NCI-H1092 treated with DMSO at 0.1 percent for 48 hours (cell line): Measurements from ENCODE around the gene PARD3B.

Experiments
- DNase-seq: peaks from one replicate; lab custom pipeline; 2025; lab: John Stamatoyannopoulos, UW

PARD3B gene

DNA sequence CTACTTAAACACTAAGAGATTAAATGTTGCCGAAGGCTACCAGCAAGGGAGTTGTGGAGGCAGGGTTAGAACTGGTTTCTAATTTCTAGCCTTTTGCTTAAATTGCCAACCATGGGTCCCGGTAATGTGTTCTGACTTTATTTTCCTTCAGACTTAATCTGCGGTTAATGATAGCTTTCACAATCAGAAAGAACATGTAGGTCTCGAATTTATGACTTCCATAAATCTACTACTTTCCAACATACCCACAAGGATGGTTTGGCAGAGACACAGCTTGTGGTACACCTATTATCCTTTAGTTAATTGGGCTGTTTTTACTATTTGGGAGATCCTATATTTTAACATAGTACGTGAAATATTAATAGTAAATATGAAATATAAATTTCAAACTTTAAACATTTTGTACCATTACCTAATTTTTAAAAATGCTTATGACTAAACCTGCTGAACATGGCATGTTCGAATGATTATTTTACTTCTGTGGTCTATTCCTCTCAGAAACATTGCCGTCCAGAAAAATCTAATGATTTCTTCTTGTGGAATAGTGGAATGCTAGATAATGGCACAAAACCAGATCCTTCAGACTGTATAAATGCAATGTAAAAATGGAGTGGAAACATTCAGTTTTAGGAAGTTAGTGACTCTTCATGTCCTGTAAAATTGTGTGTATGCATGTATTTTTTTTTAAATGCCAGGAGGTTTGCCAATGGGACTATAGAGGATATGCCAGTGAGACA lies 41.3 kb downstream of the PARD3B start:
- no peak for DNase-seq

DNA sequence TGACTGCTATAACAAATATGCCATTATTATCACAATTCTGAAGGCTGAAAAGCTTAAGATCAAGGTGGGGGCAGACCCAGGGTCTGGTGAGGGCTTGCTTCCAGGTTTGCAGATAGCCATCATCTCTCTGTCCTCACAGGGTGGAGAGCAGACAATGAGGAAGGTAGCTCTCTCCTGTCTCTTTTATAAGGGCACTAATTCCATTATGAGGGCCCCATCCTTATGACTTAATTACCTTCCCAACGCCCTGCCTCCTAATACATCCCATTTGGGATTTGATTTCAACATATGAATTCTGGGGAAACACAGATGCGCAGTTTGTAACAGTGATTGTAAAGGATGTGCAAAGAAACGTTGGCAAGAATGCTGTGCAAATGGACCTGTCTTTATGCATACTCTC lies 44.8 kb downstream of the PARD3B start:
- no peak for DNase-seq

DNA sequence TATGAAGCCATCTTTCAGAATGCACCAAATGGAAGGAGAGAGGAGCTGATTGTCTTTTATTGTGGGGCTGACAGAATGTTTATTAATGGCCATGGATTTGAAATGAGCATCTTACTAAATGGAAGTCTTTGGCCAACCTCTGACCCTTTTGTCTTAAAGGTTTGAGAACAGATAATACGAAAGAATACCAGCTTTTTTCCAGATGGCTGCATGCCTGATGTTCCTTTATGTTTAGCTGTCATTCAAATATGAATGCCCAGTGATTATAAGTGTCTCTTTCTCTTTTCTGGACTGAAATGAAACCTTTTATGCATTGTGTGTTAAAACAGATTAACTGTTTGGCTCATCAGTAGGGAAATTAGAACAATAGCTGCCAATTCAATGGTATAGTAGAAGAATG lies 46.0 kb downstream of the PARD3B start:
- DNase-seq, result no peak

DNA sequence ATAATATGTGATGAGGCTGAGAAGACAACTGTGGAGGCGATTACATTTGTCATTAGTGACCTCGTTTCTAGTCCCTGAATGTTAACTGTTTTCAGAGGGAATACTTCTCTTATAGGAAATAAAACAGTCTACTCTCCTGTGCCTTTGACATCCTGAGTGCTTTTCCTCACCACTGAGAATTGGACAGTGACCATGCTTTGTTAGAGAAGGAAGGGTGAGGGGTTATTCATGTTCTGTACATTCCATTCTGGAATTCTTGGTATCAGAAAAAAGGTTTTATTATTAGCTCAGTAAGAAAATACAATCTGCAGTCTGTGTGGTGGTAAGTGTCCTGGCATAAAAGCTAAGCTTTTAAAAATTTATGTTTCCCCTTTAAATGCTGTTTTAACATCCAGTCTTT lies 58.8 kb downstream of the PARD3B start:
- no peak for DNase-seq

DNA sequence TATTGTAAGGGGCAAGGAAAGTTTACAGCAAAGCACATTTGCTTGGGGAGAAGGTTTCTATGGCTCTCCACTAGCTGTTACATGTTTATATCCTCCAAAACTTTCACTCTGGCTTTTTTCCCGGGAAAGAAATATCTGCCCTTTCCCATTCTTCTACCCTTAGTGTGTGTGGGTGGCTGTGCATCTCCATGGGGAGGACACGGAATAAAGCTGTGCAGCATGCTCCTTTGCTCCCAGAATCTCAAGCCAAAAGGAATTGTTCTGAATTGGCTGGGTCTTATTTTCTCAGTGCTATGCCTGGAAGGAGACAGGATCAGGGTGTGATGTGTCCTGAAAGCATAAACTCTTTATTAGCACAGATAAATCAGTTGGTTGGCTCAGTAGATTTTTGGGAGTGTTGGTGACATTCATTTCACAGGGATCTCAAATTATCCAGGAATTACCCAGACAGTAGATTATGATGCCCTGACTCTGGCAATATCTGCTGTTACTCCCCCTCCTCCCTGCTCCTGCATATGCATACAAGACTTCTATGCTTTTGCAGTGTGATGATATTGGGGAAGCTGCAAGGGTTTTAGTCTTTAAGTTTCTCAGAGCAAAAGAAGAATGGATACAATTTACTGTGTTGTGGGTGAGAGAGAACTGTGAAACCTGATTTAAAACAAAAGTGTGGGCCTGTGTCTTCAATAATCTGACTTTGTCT lies 63.1 kb downstream of the PARD3B start:
- no peak for DNase-seq

DNA sequence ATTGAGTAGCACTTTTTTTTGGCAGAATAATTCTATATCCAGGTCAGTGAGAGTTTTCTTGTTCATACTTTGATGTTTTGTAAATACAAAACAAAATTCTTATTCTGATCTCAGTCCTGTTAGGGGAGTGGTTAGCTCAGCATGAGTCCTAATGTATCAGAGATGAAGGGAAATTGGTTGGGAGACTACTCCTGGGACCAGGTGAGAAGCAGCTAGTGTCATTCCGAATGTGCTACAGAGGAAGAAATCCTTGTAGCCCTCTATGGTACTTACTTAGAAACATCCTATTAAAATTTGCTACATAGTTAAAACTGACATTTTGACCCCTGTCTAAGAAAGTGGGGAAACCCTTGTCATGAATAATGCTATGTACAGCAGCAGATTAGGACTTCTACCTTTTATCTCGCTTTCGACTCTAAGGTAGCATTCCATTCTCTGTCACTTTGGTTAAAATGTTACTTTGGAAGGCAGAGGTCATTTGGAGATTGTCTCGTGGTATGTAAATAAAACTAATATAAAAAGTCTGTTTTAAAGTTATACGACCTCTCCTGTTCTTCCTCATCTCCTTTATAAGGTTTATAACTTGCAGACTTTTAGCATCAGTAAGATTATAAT lies 65.8 kb downstream of the PARD3B start:
- no peak for DNase-seq

DNA sequence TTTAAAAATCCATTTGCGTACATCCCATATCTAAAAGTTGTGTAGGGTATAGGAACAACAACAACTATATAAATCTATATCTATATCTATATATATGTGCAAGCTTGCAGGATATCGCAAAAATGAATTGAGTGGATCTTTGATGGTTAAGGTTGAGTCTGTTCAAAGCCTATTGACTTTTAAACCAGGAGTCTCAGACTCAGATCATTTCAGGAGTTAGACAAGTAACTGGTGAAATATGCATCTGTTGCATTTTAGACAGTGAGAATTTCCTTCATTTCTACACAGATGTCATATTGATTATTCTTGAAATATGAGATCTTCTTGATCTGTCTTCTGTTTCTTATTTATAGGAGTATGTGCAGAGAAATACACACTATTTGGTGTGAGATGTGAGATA lies 66.5 kb downstream of the PARD3B start:
- no peak for DNase-seq

DNA sequence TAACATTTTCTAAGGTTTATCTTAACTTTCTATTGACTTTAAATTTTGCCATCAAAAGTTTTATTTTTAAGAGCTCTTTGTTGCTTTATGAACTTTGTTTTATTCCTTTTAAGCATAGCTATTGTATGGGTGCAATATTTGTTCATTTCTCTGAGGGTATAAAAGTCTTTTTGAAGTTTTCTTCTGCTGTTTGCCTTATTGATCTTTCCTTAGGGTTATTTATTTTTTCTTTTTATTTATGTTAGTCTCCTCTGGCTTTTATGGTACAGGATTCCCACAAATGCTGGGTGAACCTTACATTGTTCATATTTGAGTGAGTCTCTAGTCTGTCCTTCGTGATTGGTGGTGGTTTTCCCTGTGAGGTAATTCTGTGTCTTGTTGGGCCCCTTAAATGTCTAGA lies 68.4 kb downstream of the PARD3B start:
- DNase-seq, result no peak

DNA sequence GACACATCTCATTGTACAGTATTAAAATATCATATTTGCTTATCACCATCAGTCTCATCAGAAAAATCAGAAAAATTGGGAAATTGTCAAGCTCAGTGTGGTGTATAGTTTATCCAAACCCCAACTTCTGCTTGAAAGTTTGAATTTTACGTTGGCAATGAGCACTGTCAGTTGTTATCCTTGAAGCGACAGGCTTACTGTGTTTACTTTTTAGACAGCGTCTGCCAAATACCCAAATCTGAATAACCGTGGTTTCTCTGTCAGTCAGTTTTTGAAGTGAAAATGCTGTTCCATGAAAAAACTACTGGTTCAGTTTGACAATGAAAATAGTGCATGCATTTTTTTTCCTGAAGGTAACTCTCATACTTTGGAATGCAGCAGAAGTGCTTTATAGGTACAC lies 70.2 kb downstream of the PARD3B start:
- no peak for DNase-seq

DNA sequence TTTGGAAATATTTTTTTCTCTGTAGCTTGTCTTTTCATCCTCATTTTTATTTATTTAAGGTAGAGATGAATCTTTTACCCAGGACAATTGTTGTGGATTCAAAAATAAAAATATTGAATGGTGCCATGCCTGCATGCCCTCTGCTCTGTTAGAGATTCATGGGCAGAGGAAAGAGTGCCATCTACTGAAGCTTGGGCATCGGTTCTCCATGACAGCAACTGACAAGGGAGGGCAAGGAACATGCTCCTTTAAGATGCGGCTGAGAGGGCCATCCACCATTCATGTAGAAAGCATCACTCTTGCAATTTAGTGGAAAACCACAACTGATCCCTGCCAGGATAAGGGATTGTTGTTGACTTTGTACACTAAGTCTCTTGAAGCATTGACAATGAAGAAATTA lies 79.9 kb downstream of the PARD3B start:
- DNase-seq, result peak; percentile 15

DNA sequence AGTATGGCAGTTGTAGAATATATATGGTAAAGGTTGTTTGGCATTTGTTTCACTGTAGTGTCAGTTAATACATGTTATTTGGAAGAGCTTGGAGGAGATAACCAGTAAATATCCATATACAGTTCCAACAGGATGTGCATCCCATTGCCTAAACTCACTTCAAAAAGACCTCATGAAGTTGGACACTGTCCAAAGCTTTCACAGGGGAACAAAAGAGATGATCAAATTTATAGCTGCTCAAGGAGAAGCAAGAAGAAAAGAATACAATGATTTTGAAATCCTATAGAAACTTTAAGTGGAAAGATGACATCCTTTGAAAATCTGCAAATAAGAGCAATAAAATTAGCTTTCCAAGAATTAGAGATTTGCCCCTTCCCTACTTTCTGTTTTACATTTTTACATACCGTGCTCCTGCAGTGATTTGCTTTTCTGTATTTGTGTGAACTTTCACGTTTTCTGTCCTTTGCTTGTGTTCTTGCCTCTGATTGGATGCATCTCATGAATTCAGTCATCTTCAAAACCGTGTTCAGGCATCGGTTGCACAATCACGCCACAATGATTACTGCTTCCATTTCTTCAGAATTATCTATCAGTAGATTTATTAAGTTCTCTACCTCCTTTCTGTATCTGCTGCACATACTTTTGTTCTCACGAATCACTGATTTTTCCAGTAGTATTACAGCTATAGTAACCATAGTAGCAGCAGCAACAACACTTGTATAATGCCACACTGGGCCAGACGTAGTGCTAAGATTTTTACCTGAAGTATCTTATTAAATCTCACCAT lies 83.8 kb downstream of the PARD3B start:
- no peak for DNase-seq

DNA sequence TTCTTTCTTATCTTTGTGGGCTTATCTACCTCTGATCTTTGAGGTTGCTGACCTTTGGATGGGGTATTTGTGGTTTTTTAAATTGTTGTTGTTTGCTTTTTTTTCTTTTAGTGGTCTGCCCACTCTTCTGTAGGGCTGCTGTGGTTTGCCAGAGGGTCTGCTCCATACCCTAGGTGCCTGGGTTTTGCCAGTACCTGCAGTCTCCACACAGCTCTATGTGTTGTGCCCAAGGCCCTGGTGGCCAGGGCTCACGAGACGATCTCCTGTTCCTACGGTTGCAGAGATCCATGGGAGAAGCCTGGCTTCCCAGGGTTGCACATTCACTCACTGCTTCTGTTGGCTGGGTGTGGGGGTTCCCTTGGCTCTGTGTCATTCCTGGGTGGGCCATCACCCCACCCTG lies 87.1 kb downstream of the PARD3B start:
- DNase-seq, result no peak

DNA sequence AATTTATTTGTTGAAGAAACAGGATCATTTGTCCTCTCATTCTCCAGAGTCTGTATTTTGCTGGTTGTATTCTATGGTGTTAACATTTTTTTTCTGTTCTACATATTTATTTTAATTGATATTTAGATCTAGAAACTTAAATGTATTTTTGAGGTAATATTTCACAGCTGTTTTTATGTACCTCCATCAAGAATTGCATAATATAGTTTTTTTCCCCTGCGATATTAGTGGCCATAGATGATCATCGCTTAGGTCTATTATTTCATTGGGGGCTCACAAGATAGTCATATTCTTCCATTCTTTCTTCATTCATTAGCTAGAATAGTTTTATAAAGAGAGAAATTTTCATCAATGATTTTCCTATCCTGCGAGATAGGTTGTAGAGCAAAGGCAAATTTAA lies 89.3 kb downstream of the PARD3B start:
- DNase-seq, result no peak

DNA sequence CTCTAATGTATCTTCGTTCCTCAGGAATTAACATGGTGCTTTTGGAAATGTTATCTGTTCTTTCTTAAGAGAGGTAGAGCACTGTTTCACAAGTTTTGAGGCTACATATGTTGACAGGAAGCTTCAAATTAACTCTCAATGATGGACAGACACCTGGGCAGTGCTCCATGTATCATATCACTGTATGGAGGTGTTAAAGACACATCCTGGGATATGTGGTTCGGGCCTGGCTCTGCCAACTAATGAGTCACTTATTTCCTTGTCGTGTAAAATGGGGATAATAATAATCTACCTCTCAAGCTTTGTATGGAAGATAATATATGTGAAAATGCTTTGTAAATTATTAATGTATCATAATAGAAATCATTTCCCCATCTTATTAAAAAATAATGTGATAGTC lies 90.2 kb downstream of the PARD3B start:
- no peak for DNase-seq

DNA sequence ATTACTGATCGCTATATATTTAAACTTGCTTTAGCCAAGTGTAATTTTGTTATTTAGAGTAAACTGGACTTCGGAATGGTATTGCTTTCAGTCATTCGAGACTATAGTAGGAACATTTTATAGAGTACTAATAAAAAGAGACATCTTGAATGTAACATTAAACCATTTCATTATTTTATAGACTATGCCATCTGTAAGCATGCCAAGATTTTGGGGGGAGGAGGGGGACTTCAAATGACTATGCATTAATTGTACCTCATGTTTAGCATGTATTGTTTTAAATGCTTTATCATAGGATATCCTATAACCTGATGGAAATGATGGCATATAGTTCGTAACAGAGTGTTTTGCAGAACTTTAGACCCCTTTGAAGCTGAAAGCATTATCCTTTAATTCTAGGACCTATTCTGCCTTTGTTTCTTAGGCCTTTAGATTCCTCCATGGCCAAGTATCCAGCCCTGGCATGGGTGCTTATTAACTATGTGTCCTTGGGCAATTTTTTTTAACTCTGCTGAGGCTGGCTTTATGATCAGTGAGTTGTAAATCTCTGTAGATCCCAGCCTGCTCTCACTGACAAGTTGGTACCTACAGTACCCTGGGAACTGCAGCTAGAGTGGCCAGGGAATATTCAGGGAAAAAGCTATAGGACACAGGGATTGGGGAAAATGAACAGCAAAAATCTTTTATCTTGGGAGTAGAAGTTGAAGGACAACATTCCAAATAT lies 93.4 kb downstream of the PARD3B start:
- DNase-seq, result no peak

DNA sequence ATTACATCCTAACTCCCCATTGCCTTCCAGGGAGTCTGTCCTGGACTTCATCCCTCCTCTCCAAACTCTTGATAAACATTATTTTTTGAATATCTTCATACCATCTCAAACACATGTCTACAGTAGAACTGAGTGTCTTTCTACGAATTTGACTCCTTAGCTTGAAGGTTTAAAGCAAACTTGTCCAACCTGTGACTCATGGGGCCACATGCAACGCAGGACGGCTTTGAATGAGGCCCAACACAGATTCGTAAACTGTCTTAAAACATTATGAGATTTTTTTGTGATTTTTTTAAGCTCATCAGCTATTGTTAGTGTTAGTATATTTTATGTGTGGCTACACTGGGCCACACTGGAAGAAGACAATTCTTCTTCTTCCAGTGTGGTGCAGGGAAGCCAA lies 98.1 kb downstream of the PARD3B start:
- no peak for DNase-seq

DNA sequence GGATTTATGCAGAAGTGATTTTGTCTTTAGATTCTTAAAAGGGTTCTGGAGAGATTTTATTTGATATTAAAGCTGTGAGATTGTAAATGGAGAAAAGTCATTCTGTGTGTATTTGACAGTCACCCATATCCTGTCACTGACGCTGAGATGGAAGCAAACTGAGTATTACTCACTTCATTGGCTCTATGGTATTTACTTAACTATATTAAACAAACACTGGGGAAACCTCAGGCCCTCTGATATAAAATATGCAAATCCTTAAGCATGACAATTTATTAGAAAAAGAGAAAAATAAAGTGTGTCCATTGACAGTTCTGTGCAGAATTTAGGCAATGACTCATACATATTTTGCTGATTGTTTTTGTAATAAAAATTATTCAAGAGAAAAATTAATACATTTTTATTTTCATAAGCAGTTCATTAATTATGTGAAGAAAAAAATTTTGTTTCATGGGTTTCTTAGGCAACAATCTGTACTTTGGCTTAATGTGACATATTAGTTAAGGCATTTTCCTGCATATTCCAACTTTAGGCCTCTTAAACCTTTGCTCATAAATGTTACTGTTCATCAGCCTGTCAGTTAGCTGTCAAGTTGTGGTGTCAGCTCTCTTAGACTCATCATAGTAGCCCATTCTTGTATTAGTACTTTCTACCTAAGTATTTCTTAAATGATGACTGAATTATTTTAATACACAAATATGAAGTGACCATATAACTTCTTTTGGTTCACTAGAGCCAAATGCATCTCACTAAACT lies 99.9 kb downstream of the PARD3B start:
- no peak for DNase-seq

DNA sequence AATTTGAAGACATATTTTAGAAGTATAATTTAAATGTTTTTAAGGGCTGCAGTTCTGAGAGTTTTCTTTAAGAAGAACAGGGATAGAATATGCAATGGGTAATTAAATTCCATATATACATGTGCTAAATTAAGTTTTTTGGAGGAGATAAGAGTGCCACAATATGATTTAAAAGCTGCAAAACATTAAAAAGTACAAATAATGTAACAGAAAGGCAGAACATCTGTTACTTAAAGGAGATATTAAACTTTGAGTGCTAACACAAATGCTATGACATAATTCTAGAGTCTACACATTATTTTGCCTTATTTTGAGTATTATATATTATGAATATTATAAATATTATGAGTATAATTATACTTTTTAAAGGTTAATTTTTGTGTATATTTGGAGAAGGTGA lies 102.4 kb downstream of the PARD3B start:
- no peak for DNase-seq

DNA sequence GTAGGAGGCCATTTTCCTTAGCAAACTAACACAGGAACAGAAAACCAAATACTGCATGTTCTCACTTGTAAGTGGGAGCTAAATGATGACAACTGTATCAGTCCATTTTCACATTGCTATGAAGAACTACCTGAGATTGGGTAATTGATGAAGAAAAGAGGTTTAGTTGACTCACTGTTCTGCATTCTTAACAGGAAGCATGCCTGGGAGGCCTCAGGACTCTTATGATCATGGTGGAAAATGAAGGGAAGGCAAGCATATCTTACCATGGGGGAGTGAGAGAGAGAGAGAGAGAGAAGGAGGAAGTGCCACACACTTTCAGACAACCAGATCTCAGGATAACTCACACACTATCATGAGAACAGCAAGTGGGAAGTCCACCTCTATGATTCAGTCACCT lies 105.3 kb downstream of the PARD3B start:
- no peak for DNase-seq

DNA sequence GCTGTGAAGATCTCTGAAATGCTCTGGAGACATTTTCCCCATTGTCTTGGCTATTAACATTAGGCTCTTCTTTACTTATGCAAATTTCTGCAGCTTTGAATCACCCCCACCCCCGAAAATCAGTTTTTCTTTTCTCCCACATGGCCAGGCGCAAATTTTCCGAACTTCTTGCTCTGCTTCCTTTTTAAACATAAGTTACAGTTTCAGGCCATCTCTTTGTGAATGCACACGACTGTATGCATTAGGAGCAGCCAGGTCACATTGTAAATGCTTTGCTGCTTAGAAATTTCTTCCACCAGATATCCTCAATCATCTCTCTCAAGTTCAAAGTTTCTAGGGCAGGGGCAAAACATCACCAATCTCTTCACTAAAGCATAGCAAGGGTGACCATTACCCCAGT lies 106.8 kb downstream of the PARD3B start:
- DNase-seq, result no peak

DNA sequence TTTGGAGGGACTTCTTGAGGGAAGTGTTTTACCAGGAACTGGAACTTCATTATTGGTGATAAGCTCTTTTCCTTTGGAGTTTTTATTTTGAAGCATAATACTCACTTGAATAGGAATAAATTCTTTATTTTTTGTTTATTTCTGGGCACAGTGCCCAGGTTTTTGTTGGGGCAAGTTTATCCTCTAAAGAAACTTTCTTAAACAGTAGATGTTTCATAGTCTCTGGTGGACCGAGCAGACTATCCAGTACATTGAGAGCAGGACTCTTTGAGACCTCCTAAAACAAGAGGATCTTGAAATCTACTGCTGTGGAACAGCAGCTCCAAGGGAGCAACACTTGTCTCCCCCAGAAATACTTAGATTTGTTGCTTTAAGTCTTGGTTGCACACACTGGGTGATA lies 109.4 kb downstream of the PARD3B start:
- no peak for DNase-seq
